KMS-11 (cell line): Measurements from ENCODE around the gene RNF19B.

ENCODE experiments used
- H2AFZ ChIP-seq: fragments of 200-600 bp; sonication (generic); 2 replicates; pipeline ENCODE4 v1.6.1; 2016; ENCODE audit warnings: antibody characterized with exemption, mixed run types, low read depth
- H3K27ac ChIP-seq: fragments of 200-600 bp; sonication (generic); 2 replicates; pipeline ENCODE4 v1.6.1; 2016; ENCODE audit warnings: mild to moderate bottlenecking, mixed run types
- H3K27me3 ChIP-seq: fragments of 200-600 bp; sonication (generic); 2 replicates; pipeline ENCODE4 v1.6.1; 2017; ENCODE audit warnings: mild to moderate bottlenecking, low read depth, mixed run types, moderate library complexity; ENCODE audit not compliant: insufficient read depth
- H3K36me3 ChIP-seq: fragments of 200-600 bp; sonication (generic); 2 replicates; pipeline ENCODE4 v1.6.1; 2017; ENCODE audit warnings: mild to moderate bottlenecking, mixed run types; ENCODE audit not compliant: insufficient read depth
- H3K4me1 ChIP-seq: fragments of 200-600 bp; sonication (generic); 2 replicates; pipeline ENCODE4 v1.6.1; 2016; ENCODE audit warnings: mild to moderate bottlenecking, low read depth, mixed run types; ENCODE audit not compliant: poor library complexity, severe bottlenecking
- H3K4me2 ChIP-seq: fragments of 200-600 bp; sonication (generic); 2 replicates; pipeline ENCODE4 v1.7.0; 2016; ENCODE audit warnings: mild to moderate bottlenecking, mixed run types
- H3K4me3 ChIP-seq: fragments of 200-600 bp; sonication (generic); IDR thresholded peaks from 2 replicates; pipeline ENCODE4 v1.6.1; 2017; ENCODE audit warnings: low read depth, low read length, mixed read lengths; ENCODE audit not compliant: insufficient read depth
- H3K79me2 ChIP-seq: fragments of 200-600 bp; sonication (generic); 2 replicates; pipeline ENCODE4 v1.6.1; 2016; ENCODE audit warnings: low read depth, mixed run types; ENCODE audit not compliant: insufficient read depth
- H3K9ac ChIP-seq: fragments of 200-600 bp; sonication (generic); 2 replicates; pipeline ENCODE4 v1.6.1; 2016; ENCODE audit warnings: mild to moderate bottlenecking, mixed run types
- H4K20me1 ChIP-seq: fragments of 200-600 bp; sonication (generic); 2 replicates; pipeline ENCODE4 v1.6.1; 2016; ENCODE audit warnings: mild to moderate bottlenecking, mixed run types; ENCODE audit not compliant: insufficient read depth
- CTCF ChIP-seq: fragments of 200-600 bp; sonication (generic); conservative IDR thresholded peaks from 2 replicates; pipeline ENCODE4 v1.6.1; 2017; ENCODE audit warnings: low read depth, mild to moderate bottlenecking, antibody characterized with exemption, low read length, moderate library complexity, mixed read lengths

The RNF19B gene

GRCh38 chr1:32889731-32890278 is 74.8 kb downstream of the RNF19B start:
- no peak overlapping the region for H2AFZ ChIP-seq
- no peaks in the 10 kb centered on the region for H3K36me3 ChIP-seq
- no peaks in the 10 kb centered on the region for H4K20me1 ChIP-seq
- no peak for TF ChIP-seq CTCF
- no peak overlapping the region for H3K4me2 ChIP-seq
- H3K27me3 ChIP-seq: peaks cover 16% of the 10 kb centered on the region; the same call in 1 of the 2 replicates
- no peak overlapping the region for H3K4me3 ChIP-seq
- no peaks in the 10 kb centered on the region for H3K4me1 ChIP-seq
- no peak overlapping the region for H3K9ac ChIP-seq
- H3K79me2 ChIP-seq: no peaks in the 10 kb centered on the region
- no peak overlapping the region for H3K27ac ChIP-seq

GRCh38 chr1:32888677-32889420 is 75.8 kb downstream of the RNF19B start:
- no peak overlapping the region for H3K27ac ChIP-seq
- TF ChIP-seq CTCF: no peak
- no peak overlapping the region for H3K4me3 ChIP-seq
- H2AFZ ChIP-seq: no peak overlapping the region
- H3K27me3 ChIP-seq: peaks cover 16% of the 10 kb centered on the region; the same call in 1 of the 2 replicates
- no peak overlapping the region for H3K9ac ChIP-seq
- no peaks in the 10 kb centered on the region for H3K36me3 ChIP-seq
- H3K4me1 ChIP-seq: no peaks in the 10 kb centered on the region
- H3K4me2 ChIP-seq: no peak overlapping the region
- no peaks in the 10 kb centered on the region for H3K79me2 ChIP-seq
- no peaks in the 10 kb centered on the region for H4K20me1 ChIP-seq

- no peaks in the 10 kb centered on the region for H3K36me3 ChIP-seq
- no peaks in the 10 kb centered on the region for H3K79me2 ChIP-seq
- no peak overlapping the region for H3K27ac ChIP-seq
- H4K20me1 ChIP-seq: no peaks in the 10 kb centered on the region
- no peak overlapping the region for H2AFZ ChIP-seq
- no peak overlapping the region for H3K4me2 ChIP-seq
- no peak overlapping the region for H3K9ac ChIP-seq
- H3K27me3 ChIP-seq: peaks cover 19% of the 10 kb centered on the region; the same call in 1 of the 2 replicates
- no peak for TF ChIP-seq CTCF
- no peak overlapping the region for H3K4me3 ChIP-seq
- H3K4me1 ChIP-seq: no peaks in the 10 kb centered on the region
Observed at GRCh38 chr1:32888134-32888533, 76.5 kb downstream of the RNF19B start.

- H3K9ac ChIP-seq: no peak overlapping the region
- no peak overlapping the region for H3K27ac ChIP-seq
- no peaks in the 10 kb centered on the region for H3K36me3 ChIP-seq
- H2AFZ ChIP-seq: no peak overlapping the region
- H3K79me2 ChIP-seq: no peaks in the 10 kb centered on the region
- no peaks in the 10 kb centered on the region for H4K20me1 ChIP-seq
- H3K4me2 ChIP-seq: no peak overlapping the region
- no peak overlapping the region for H3K4me3 ChIP-seq
- H3K4me1 ChIP-seq: no peaks in the 10 kb centered on the region
- peaks cover 19% of the 10 kb centered on the region; the same call in 1 of the 2 replicates for H3K27me3 ChIP-seq
- no peak for TF ChIP-seq CTCF
Observed at GRCh38 chr1:32887623-32888022, 77.0 kb downstream of the RNF19B start.
